OCI-LY3 (cell line): ENCODE data around the gene LRRC75B.

Experiments used
- EZH2phosphoT487 ChIP-seq: fragments of 200-600 bp; shearing (Covaris generic); IDR thresholded peaks from 2 replicates; pipeline ENCODE4 v1.6.1; 2018; ENCODE audit warnings: antibody characterized with exemption, mixed run types, low read depth
- TF ChIP-seq, protein P1 (sequence below): fragments of 200-600, 300-600 bp; sonication (generic); IDR thresholded peaks from 2 replicates; pipeline ENCODE4 v1.5.1; 2014; ENCODE audit warnings: antibody characterized with exemption, low read length, low read depth

GRCh38 chr22:24565077-24565476 is 27.8 kb downstream of the LRRC75B start:
- TF ChIP-seq, protein P1, sequence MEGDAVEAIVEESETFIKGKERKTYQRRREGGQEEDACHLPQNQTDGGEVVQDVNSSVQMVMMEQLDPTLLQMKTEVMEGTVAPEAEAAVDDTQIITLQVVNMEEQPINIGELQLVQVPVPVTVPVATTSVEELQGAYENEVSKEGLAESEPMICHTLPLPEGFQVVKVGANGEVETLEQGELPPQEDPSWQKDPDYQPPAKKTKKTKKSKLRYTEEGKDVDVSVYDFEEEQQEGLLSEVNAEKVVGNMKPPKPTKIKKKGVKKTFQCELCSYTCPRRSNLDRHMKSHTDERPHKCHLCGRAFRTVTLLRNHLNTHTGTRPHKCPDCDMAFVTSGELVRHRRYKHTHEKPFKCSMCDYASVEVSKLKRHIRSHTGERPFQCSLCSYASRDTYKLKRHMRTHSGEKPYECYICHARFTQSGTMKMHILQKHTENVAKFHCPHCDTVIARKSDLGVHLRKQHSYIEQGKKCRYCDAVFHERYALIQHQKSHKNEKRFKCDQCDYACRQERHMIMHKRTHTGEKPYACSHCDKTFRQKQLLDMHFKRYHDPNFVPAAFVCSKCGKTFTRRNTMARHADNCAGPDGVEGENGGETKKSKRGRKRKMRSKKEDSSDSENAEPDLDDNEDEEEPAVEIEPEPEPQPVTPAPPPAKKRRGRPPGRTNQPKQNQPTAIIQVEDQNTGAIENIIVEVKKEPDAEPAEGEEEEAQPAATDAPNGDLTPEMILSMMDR: no peak
- TF ChIP-seq EZH2phosphoT487: no peak
